CD14-positive monocyte (primary cell): ENCODE data around the gene FIGNL2. TPM values are rescaled to one million over a fixed set of nuclear protein-coding genes. Genes with fewer than 3 reads are reported as not detected.

Source experiments
- DNase-seq, 3 donors: peaks; one replicate each; pipeline ENCODE4 v3.0.0-alpha.2; 2011 to 2022
- H2AFZ ChIP-seq: 2 replicates; pipeline ENCODE4 v1.6.0; 2012; ENCODE audit warnings: mild to moderate bottlenecking, low read depth, low read length, inconsistent platforms; ENCODE audit not compliant: insufficient read depth, poor library complexity, severe bottlenecking
- H3K27ac ChIP-seq, 2 donors: 1 replicate in 1 of 2; 2 replicates in 1 of 2; pipeline ENCODE4 v1.5.1; 2012 to 2013; ENCODE audit warnings: low read length in 2 of 2, control low read depth in 1 of 2, inconsistent platforms in 1 of 2, low read depth in 1 of 2, mild to moderate bottlenecking in 1 of 2
- H3K27me3 ChIP-seq, 2 donors: one replicate each; pipeline versions ENCODE4 v1.6.0 to v1.6.1; 2011 to 2013; ENCODE audit warnings: low read length in 2 of 2; ENCODE audit not compliant: control insufficient read depth in 2 of 2, insufficient read depth in 2 of 2
- H3K36me3 ChIP-seq, 2 donors: replicated peaks in 1 of 2; 1 replicate in 1 of 2; 2 replicates in 1 of 2; pipeline versions ENCODE4 v1.5.1 to v1.6.1; 2012 to 2013; ENCODE audit warnings: low read length in 2 of 2, control low read depth in 1 of 2, inconsistent platforms in 1 of 2, mild to moderate bottlenecking in 1 of 2; ENCODE audit not compliant: insufficient read depth in 2 of 2, control insufficient read depth in 1 of 2
- H3K4me1 ChIP-seq, 2 donors: 1 replicate in 1 of 2; 2 replicates in 1 of 2; pipeline versions ENCODE4 v1.5.1 to v1.6.1; 2012 to 2013; ENCODE audit warnings: low read length in 2 of 2, control low read depth in 1 of 2, inconsistent platforms in 1 of 2, mild to moderate bottlenecking in 1 of 2, moderate library complexity in 1 of 2; ENCODE audit not compliant: insufficient read depth in 2 of 2, control insufficient read depth in 1 of 2
- H3K4me2 ChIP-seq: replicated peaks from 2 replicates; pipeline ENCODE3; 2012; ENCODE audit warnings: low read length, moderate library complexity, mild to moderate bottlenecking; ENCODE audit not compliant: poor library complexity, severe bottlenecking; ENCODE audit errors: extremely low read depth
- H3K4me3 ChIP-seq, 3 experiments: fragments of 200-600 bp in 1 of 3; sonication (generic) in 1 of 3; replicated peaks in 1 of 3; 1 replicate in 2 of 3; 2 replicates in 1 of 3; pipeline ENCODE4 v1.5.1; 2011 to 2013; ENCODE audit warnings: low read length in 3 of 3, mild to moderate bottlenecking in 3 of 3, control low read depth in 2 of 3, low read depth in 2 of 3, inconsistent platforms in 1 of 3, moderate library complexity in 1 of 3
- H3K79me2 ChIP-seq: 2 replicates; pipeline ENCODE4 v1.6.0; 2012; ENCODE audit warnings: mild to moderate bottlenecking, control low read depth, inconsistent platforms, low read length, moderate library complexity; ENCODE audit not compliant: insufficient read depth
- H3K9ac ChIP-seq: 2 replicates; pipeline ENCODE4 v1.6.0; 2017; ENCODE audit warnings: low read length, mild to moderate bottlenecking; ENCODE audit not compliant: insufficient read depth, poor library complexity, severe bottlenecking
- H3K9me3 ChIP-seq, 2 donors: replicated peaks in 1 of 2; 1 replicate in 1 of 2; 2 replicates in 1 of 2; pipeline versions ENCODE4 v1.5.1 to v1.6.1; 2012 to 2013; ENCODE audit warnings: low read length in 2 of 2, control low read depth in 1 of 2; ENCODE audit not compliant: control insufficient read depth in 1 of 2, insufficient read depth in 1 of 2
- H4K20me1 ChIP-seq: 2 replicates; pipeline ENCODE4 v1.6.0; 2012; ENCODE audit warnings: mild to moderate bottlenecking, low read length, control low read depth, moderate library complexity; ENCODE audit not compliant: insufficient read depth
- H3K27ac Mint-ChIP-seq, 7 donors: one replicate each; pipeline ENCODE4 v1.8.0; 2020; ENCODE audit warnings: mild to moderate bottlenecking in 7 of 7, mixed read lengths in 7 of 7, moderate library complexity in 6 of 7, inconsistent platforms in 2 of 7
- H3K27me3 Mint-ChIP-seq, 3 donors: one replicate each; pipeline ENCODE4 v1.8.0; 2021 to 2022; ENCODE audit warnings: low read depth in 3 of 3, mild to moderate bottlenecking in 3 of 3, mixed read lengths in 3 of 3, moderate library complexity in 3 of 3, inconsistent platforms in 1 of 3
- H3K36me3 Mint-ChIP-seq, 2 donors: one replicate each; pipeline ENCODE4 v1.8.0; 2020; ENCODE audit warnings: mixed read lengths in 2 of 2, inconsistent platforms in 1 of 2, mild to moderate bottlenecking in 1 of 2
- H3K4me1 Mint-ChIP-seq: one replicate; pipeline ENCODE4 v1.8.0; 2020; ENCODE audit warnings: mild to moderate bottlenecking, mixed read lengths
- H3K4me3 Mint-ChIP-seq, 2 donors: one replicate each; pipeline ENCODE4 v1.8.0; 2020; ENCODE audit warnings: mild to moderate bottlenecking in 2 of 2, mixed read lengths in 2 of 2, moderate library complexity in 1 of 2
- H3K9me3 Mint-ChIP-seq, 7 donors: one replicate each; pipeline ENCODE4 v1.8.0; 2020 to 2022; ENCODE audit warnings: mixed read lengths in 7 of 7, mild to moderate bottlenecking in 6 of 7, moderate library complexity in 6 of 7, inconsistent platforms in 2 of 7
- WGBS: methylation state at CpG from one replicate; pipeline ENCODE4 v1.1.5; 2013; ENCODE audit warnings: missing lambda C conversion rate; ENCODE audit not compliant: insufficient coverage; 5-methylcytosine and 5-hydroxymethylcytosine counted together
- intact Hi-C, 2 donors: fragments of 100-400 bp; cut with micrococcal nuclease; formaldehyde crosslinking; loops; one replicate each; pipeline versions ENCODE4 v1.15.0 to v1.15.1; 2023
- polyA plus RNA-seq, 3 donors: library from polyadenylated mRNA; depleted of rRNA in 1 of 3; unstranded in 2 of 3; stranded (reverse) in 1 of 3; fragments of 300-500 nt in 2 of 3; fragments of >200 nt in 1 of 3; fragmentation: Illumina TruSeq in 2 of 3; gene quantifications; 1 replicate in 2 of 3; 2 replicates in 1 of 3; pipeline ENCODE4 v1.2.3, GENCODE V29; 2012 to 2021
- TF ChIP-seq, protein P1 (sequence below): fragments of 200-600 bp; IDR thresholded peaks from one replicate; pipeline ENCODE4 v1.8.0; 2022; ENCODE audit warnings: antibody characterized with exemption, mild to moderate bottlenecking

FIGNL2 gene
- polyA plus RNA-seq, 3 donors, result 0.06 to 0.52 TPM; not detected in 1

DNA sequence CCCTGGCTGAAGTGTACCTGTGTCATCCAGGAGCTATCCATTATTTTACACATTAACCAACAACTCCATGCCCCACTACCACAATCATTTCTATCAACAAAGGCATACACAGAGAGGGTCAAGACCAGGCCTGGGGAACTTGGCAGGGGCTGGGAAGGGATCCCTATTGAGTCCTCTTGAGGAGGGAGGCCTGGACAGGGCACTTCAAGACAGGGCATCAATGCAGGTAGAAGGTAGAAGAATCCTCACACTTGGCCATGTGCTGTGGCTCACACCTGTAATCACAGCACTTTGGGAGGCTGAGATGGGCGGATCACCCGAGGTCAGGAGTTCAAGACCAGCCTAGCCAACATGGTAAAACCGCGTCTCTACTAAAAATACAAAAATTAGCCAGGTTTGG is 26.0 kb upstream of the FIGNL2 start:
- Mint-ChIP-seq H3K4me3 (no peak overlapping the region), H3K27ac (no peak overlapping the region), H3K4me1 (peaks cover 50% of the 10 kb centered on the region), H3K36me3 (peaks cover 0 to 2% of the 10 kb centered on the region in 2 donors), H3K9me3 (peaks cover 0 to 3% (median 0%) of the 10 kb centered on the region in 7 donors), H3K27me3 (peaks cover 1 to 12% (median 10%) of the 10 kb centered on the region in 3 donors)
- WGBS, result 100% methylated on average over 2 of the region's 4 CpGs
- TF ChIP-seq, protein P1, sequence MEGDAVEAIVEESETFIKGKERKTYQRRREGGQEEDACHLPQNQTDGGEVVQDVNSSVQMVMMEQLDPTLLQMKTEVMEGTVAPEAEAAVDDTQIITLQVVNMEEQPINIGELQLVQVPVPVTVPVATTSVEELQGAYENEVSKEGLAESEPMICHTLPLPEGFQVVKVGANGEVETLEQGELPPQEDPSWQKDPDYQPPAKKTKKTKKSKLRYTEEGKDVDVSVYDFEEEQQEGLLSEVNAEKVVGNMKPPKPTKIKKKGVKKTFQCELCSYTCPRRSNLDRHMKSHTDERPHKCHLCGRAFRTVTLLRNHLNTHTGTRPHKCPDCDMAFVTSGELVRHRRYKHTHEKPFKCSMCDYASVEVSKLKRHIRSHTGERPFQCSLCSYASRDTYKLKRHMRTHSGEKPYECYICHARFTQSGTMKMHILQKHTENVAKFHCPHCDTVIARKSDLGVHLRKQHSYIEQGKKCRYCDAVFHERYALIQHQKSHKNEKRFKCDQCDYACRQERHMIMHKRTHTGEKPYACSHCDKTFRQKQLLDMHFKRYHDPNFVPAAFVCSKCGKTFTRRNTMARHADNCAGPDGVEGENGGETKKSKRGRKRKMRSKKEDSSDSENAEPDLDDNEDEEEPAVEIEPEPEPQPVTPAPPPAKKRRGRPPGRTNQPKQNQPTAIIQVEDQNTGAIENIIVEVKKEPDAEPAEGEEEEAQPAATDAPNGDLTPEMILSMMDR, result no peak
- Histone ChIP-seq H3K36me3 (no peaks in the 10 kb centered on the region), H3K4me3 (no peak overlapping the region), H3K9ac (no peak overlapping the region), H4K20me1 (no peaks in the 10 kb centered on the region), H3K79me2 (no peaks in the 10 kb centered on the region), H3K4me2 (no peak overlapping the region), H3K9me3 (no peaks in the 10 kb centered on the region), H2AFZ (peak overlapping the region; percentile 50), H3K27me3 (peaks cover 0 to 3% of the 10 kb centered on the region in 2 donors), H3K27ac (no peak overlapping the region), H3K4me1 (peaks cover 40 to 41% of the 10 kb centered on the region in 2 donors)
- no peak for DNase-seq
- intact Hi-C loops, result loop anchor here (5.0 to 10.0 kb wide), 3 partner anchors 52 to 450 kb away; partner anchors contain the start of gene SLC4A8 (in 1 of the 2)

DNA sequence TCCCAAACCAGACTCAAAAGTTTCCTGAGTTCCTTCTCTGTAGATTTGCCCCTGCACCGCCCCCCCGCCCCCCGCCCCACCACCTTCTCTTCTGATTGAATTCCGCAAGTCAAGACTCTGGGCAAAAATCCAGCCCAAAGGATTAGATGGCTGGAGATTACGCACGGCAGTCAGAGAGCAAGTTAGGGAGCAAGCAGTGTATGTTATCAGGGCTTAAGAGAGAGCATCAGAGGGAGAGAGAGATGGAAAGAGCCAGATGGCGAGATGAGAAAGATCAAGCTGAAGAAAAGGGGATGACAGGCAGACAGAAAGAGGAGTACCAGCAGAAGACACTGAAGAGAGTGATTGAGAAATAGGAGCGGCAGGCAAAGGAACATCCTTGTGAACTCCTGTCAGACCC is 25.5 kb upstream of the FIGNL2 start:
- peaks cover under 1 to 2% of the 10 kb centered on the region in 2 donors for H3K36me3 Mint-ChIP-seq

More for the DNA sequence above, 25.5 kb upstream of the FIGNL2 start:
- Histone ChIP-seq H3K79me2 (no peaks in the 10 kb centered on the region), H3K27ac (no peak overlapping the region), H3K36me3 (no peaks in the 10 kb centered on the region), H3K9me3 (no peaks in the 10 kb centered on the region), H3K4me2 (no peak overlapping the region), H3K4me3 (no peak overlapping the region), H3K27me3 (peaks cover 0 to 6% of the 10 kb centered on the region in 2 donors), H4K20me1 (no peaks in the 10 kb centered on the region), H3K4me1 (peaks cover 45 to 46% of the 10 kb centered on the region in 2 donors), H2AFZ (peak overlapping the region; percentile 50), H3K9ac (no peak overlapping the region)
- 28% methylated on average over 4 of the region's 8 CpGs for WGBS
- peaks cover 52% of the 10 kb centered on the region for H3K4me1 Mint-ChIP-seq
- TF ChIP-seq, protein P1, result no peak
- H3K9me3 Mint-ChIP-seq, result peaks cover 0 to 3% (median 0%) of the 10 kb centered on the region in 7 donors
- no peak overlapping the region for H3K27ac Mint-ChIP-seq
- H3K27me3 Mint-ChIP-seq, result peaks cover 1 to 13% (median 12%) of the 10 kb centered on the region in 3 donors
- intact Hi-C loops, result loop anchor here (5.0 to 10.0 kb wide), 3 partner anchors 52 to 449 kb away; partner anchors contain the start of gene SLC4A8 (in 1 of the 2)
- DNase-seq, result no peak
- no peak overlapping the region for H3K4me3 Mint-ChIP-seq
